Measurements from ENCODE around the gene STX16. TPM values are rescaled to one million over a fixed set of nuclear protein-coding genes. Genes with fewer than 3 reads are reported as not detected.

The STX16 gene
- total and polyA plus RNA-seq, 9 of the 15 experiments (the other 6 are each of a cell fraction or from before 2014, with no cell fraction given), result 4.4 to 43.5 (median 14.7) TPM

- TF ChIP-seq CHD7 (IDR thresholded peaks at IDR 0.05; ENCODE audit: low read depth, low read length) (peak; percentile 86), RFX1 (IDR thresholded peaks at IDR 0.05) (no peak), CXXC5 (CRISPR knock-in tag; IDR thresholded peaks at IDR 0.05) (peak; percentile 88), TAF1 (IDR thresholded peaks at IDR 0.05; ENCODE audit: control insufficient read depth, extremely low read depth, insufficient read depth, low read length, severe bottlenecking) (peak; percentile 95)
- TF ChIP-seq, protein P1, sequence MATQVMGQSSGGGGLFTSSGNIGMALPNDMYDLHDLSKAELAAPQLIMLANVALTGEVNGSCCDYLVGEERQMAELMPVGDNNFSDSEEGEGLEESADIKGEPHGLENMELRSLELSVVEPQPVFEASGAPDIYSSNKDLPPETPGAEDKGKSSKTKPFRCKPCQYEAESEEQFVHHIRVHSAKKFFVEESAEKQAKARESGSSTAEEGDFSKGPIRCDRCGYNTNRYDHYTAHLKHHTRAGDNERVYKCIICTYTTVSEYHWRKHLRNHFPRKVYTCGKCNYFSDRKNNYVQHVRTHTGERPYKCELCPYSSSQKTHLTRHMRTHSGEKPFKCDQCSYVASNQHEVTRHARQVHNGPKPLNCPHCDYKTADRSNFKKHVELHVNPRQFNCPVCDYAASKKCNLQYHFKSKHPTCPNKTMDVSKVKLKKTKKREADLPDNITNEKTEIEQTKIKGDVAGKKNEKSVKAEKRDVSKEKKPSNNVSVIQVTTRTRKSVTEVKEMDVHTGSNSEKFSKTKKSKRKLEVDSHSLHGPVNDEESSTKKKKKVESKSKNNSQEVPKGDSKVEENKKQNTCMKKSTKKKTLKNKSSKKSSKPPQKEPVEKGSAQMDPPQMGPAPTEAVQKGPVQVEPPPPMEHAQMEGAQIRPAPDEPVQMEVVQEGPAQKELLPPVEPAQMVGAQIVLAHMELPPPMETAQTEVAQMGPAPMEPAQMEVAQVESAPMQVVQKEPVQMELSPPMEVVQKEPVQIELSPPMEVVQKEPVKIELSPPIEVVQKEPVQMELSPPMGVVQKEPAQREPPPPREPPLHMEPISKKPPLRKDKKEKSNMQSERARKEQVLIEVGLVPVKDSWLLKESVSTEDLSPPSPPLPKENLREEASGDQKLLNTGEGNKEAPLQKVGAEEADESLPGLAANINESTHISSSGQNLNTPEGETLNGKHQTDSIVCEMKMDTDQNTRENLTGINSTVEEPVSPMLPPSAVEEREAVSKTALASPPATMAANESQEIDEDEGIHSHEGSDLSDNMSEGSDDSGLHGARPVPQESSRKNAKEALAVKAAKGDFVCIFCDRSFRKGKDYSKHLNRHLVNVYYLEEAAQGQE (IDR thresholded peaks at IDR 0.05; ENCODE audit: borderline replicate concordance), result no peak
- TF ChIP-seq, protein P1 (CRISPR knock-in tag; IDR thresholded peaks at IDR 0.05; ENCODE audit: low read depth), result peak; percentile 64; the same call in 1 of the 2 replicates
Observed at GRCh38 chr20:58650776-58651558, at the start of gene STX16 (continued).
